Retinal pigment epithelial cell (primary cell): ENCODE results near the gene ADO.
"Not testable (repeated sequence)": the region's sequence is repeated elsewhere in the genome, so short reads cannot be mapped to it uniquely, and the experiment has no call there.

Experiments used
- DNase-seq: peaks from one replicate; pipeline ENCODE4 v3.0.0-alpha.2; 2010; ENCODE audit warnings: low read depth
- H3K4me3 ChIP-seq: 2 replicates; pipeline ENCODE4 v1.5.1; 2011; ENCODE audit warnings: mild to moderate bottlenecking, low read length, control low read depth, moderate library complexity
- CTCF ChIP-seq: conservative IDR thresholded peaks from 2 replicates; pipeline ENCODE4 v1.5.1; 2011; ENCODE audit warnings: low read depth, low read length, control low read depth, inconsistent platforms

The ADO gene

GRCh38 chr10:62779487-62780248, 24.9 kb upstream of the ADO start:
- no peak for DNase-seq
- no peak overlapping the region for H3K4me3 ChIP-seq
- TF ChIP-seq CTCF, result no peak

GRCh38 chr10:62784537-62784936, 20.0 kb upstream of the ADO start:
- DNase-seq, H3K4me3 ChIP-seq: not testable (repeated sequence)

- not testable (repeated sequence) for DNase-seq
These were observed 16.2 kb upstream of the ADO start for GRCh38 chr10:62788285-62788684.

GRCh38 chr10:62788861-62789467, 15.6 kb upstream of the ADO start:
- no peak for TF ChIP-seq CTCF

More at GRCh38 chr10:62788285-62788684, 16.2 kb upstream of the ADO start:
- H3K4me3 ChIP-seq, result not testable (repeated sequence)

GRCh38 chr10:62790019-62790555, 14.4 kb upstream of the ADO start:
- no peak overlapping the region for H3K4me3 ChIP-seq
- no peak for TF ChIP-seq CTCF
- DNase-seq, result no peak

More at GRCh38 chr10:62788861-62789467, 15.6 kb upstream of the ADO start:
- no peak overlapping the region for H3K4me3 ChIP-seq
- DNase-seq, result peak; percentile 80

- DNase-seq, result no peak
- no peak overlapping the region for H3K4me3 ChIP-seq
- TF ChIP-seq CTCF, result no peak
These were observed 13.9 kb upstream of the ADO start for GRCh38 chr10:62790571-62790970.

GRCh38 chr10:62792261-62792660, 12.3 kb upstream of the ADO start:
- no peak for TF ChIP-seq CTCF
- no peak overlapping the region for H3K4me3 ChIP-seq
- no peak for DNase-seq

- H3K4me3 ChIP-seq, result no peak overlapping the region
- TF ChIP-seq CTCF, result no peak
- DNase-seq, result no peak
These were observed 10.2 kb upstream of the ADO start for GRCh38 chr10:62794306-62794705.
